Measurements from ENCODE around the gene RNF4.
"Not testable (repeated sequence)": the region's sequence is repeated elsewhere in the genome, so short reads cannot be mapped to it uniquely, and the experiment has no call there.

The RNF4 gene

DNA sequence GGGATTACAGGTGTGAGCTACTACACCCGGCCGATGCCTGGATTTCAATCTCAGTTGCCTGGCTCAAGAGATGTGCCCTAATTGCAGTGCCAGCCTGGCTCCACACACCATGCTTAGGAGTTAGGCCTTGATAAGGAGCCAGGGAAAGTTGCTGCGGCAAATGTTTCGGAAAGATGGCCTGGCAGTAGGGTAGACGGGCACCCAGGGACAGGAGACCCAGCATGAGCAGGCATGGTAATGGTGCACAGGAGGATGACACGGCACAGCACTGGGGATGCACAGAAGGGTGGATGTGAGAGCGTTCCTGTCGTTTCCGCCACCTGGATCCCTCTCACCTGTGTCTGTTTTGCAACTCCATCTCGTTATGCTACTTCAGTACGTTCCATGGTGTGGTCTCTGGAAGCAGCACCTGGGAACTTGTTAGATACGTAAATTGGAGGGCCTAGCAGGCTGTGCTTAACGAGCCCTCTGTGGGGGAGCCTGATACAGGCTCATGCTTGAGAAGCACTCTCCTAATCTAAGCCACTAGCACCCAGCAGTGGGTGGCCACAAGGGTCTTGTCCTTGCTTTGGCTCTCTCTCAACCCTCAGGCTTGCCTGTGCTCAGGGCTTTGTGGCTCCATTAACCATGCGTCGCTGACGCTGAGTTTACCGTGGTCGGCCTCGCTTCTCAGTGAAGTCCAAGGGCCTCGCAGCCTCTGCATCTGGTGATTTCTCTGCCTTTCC, 20.3 kb downstream of the RNF4 start:
- no peak for DNase-seq (ENCODE audit: low spot score)

DNA sequence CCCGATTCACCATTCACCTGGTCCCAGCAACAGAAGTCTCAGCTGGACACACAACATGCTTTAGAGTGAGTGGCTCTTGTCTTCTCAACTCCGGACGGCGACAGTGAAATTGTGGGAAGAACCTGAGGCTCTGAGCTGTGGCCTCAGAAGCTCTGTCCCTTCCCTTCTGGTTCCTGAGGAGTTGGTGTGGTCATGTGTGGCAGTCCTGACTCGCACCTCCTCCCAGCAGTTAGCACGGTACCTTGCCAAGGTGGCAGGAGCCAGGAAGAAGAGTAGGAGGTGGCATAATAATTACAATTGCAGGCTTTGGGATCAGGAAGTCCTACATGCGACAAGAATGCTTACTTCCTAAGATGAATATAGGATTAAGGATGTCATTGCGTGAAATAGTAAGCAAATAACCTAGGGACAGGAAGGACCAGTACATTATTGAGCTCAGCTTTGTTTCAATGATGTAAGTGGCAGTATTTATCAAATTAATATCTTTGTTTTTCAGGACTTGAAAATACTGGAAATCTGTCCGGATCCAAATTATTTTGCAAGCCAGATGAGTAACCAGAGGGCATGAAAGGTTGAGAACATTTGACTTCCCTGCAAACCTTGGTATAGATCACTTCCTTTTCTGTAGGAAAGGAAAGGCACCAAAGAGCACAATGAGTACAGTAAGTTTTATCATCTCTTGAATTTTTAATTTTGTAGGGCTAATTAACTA, 21.1 kb downstream of the RNF4 start:
- DNase-seq (ENCODE audit: low spot score), result no peak

DNA sequence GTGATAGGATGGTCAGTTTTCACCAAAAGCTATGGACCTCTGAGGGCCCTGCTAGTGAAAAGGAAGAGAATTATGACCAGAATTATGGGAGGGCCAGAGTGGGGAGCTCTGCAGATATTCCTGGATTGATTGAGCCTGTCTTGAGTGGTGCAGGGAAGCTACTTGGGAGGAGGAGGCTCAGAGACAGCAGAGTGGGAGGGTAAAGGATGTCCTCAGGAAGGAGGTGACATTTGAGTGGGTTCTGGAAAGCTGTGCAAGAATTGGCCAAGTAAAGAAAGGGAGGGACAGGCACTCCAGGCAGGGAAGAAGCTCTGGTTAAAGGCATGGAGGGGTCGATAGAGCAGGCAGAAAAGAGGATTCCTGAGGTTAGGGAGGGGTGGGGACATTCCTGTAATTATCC, 24.1 kb downstream of the RNF4 start:
- no peak for DNase-seq (ENCODE audit: low spot score)

DNA sequence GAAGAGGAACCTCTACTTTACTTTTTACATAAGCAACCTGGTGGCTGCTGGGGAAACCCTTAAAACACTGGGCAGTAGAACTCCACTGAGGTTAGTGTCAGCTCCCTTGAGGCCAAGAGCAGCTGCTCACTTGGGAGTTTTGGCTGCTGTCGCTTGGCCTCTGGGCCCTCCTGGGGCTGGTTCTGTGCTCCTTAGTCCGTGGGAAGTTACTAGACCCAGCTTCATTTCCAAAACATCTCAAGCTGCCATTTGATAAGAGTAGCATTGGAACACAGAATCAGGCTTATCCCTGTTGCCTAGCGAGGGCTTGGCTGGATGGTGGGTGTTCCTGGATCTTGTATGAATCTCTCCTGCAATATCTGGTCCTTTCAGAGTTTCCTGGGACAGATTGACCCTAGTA, 26.1 kb downstream of the RNF4 start:
- no peak for DNase-seq (ENCODE audit: low spot score)

DNA sequence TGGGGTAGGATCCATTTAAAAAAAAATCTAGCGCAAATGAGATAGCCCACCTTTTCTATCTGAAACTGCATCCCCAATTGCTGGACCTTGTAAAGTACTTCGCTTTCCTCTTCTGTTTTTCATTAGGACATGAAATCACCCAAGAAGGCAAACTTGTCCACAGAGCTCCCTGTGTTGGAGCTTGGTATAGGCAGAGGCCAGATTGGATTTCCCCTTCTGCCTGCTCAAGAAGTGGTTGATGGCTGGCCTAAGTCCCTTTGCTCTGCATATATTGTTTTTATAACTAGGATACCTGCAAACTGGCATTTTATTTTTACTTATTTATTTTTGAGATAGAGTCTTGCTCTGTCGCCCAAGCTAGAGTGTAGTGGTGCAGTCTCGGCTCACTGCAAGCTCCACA, 28.4 kb downstream of the RNF4 start:
- no peak for DNase-seq (ENCODE audit: low spot score)

DNA sequence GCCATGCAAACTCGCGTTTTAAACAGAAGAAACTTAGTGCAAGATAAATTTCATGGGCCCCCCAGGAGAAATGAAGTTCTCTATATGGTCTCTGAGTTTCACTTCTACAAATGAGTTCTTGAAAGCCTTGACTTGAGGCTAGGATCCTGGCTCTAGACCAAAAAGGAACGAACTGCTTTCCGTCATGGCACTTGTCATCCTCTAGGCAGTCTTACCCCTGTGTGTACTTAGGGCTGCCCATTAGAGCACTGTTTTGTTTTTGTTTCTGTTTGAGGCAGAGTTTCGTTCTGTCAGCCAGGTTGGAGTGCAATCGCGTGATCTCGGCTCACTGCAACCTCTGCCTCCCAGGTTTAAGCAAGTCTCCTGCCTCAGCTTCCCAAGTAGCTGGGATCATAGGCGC, 29.0 kb downstream of the RNF4 start:
- no peak for DNase-seq (ENCODE audit: low spot score)

DNA sequence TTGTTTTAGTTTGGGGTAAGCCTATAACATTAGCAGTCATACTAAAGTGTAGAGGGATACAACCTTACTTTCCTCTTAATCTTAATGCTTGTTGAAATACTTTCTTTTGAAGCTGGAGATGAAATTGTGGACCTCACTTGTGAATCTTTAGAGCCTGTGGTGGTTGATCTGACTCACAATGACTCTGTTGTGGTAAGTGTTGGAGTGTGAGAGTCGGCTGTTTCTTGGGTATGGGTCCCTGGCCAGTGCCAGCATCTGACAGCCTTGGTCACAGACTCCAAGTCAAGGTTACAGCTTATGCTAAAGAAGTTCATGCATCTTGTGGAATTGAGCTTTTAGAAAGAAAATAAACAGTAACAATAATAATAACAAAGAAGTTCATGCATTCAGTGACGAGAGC, 31.6 kb downstream of the RNF4 start:
- DNase-seq (ENCODE audit: low spot score), result no peak

DNA sequence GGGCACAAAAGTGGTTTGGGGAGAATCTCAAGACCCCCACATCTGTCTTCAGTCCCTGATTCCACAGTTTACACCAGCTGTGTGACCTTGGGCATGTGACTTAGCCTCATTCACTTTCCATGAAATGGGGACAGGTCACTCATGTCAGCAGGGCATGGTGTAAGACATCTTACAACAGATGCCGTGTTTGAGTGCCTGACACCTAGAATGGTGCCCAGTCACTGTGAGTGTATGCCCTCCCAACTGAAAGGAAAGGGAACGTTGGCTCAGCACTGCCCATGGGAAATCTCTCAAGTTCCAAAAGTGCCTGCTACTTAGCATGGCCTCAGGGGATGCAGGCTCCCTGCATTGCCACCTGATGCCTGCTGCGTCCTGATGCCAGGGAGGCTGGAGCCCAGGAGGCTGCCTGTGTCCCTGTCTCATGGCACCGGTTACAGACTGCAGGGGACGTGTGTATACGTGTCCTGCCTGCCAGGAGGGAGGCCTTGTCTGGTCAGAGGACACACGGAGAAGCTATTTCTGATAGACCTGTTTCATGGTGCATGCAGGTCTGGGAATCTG, 32.2 kb downstream of the RNF4 start:
- no peak for DNase-seq (ENCODE audit: low spot score)

DNA sequence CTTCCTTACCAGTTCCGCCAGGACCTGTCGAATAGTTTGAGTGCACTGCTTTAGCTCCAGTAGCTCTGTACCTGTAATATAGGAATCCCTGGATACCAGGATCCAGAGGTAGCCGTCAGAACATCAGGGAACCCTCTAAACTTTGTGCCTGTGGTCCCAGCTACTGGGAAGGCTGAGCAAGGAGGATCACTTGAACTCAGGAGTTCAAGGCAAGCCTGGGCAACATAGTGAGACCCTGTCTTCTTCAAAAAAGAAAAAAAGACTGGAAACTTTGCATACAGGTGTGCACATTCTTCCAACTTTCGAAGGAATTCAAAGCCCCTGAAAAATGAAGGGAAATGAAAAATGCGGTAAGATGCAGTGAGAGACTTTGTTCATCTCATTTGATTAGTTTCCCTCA, 34.9 kb downstream of the RNF4 start:
- no peak for DNase-seq (ENCODE audit: low spot score)

DNA sequence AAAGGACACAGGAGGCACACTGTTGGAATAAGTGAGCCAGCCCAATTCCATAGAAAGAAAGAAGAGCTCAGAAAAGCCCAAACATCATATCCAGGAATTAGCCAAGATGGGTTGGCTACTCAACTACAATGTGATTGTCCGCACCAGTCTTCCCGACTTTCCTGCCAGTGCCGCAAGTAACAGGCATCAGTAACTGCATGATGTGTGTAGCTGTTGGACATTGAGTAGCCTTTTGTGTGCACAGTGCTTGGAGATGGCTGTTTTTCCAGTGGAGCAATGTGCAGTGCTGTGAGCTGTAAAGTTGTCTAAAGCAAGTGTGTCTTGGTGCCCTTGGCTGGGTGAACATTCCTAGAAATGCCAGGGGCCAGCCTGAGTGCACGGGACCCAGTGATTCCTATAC, 38.4 kb downstream of the RNF4 start:
- DNase-seq (ENCODE audit: low spot score), result no peak

DNA sequence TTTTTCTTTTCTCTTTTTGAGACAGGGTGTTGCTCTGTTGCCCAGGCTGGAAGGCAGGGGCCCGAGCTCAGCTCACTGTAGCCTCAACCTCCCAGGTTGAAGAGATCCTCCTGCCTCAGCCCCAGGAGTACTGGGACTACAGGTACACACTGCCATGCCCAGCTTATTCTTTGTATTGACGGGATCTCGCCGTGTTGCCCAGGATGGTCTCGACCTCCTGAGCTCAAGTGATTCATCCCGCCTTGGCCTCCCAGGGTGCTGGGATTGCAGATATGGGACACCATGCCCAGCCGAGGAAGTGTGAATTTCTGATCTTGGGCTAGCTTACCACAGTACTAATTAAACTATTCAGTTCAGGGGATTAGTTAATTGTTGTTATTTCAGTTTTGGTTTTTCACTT, 38.9 kb downstream of the RNF4 start:
- no peak for DNase-seq (ENCODE audit: low spot score)

DNA sequence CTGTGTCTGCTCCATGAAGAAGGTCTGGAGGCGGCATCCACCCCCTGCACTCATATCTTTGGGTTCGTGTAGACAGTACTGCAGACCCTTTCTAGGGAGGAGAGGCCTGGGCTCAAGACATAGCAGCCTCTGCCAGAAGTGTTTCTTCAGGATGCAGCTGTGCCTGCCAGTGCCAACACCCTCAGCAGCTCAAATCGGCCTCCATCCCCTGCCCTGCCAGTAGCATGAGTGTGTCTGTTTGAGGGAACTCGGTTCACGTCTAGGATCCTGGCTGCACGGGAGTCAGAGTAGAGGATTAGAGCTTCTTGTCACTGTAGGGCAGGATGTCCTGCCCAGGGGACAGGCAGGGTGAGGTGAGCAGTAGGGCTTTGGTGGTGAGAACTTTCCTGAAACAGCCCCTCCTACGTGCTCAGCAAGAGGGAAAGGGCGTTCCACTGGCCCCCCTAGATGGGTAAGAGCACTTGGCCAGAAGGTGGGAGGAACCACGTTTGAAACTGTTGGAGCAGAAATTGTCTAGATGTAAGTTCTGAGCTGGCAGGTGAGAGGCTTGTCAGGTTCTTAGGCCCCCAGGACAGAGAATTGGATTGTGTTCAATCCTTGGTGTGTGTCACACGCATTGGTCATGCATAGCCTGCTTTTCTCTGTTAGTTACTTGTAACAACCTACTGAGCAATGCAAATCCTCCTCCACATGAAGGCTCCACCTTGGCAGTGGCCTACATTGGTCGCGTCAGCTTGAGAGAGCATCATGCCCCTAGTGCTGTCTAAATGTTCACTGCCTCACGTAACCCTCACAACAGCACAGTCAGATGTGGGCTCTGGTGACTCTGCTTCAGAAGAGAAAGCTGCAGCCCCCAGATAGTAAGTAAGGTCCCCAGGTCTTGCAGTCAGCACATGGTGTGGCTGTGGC, 41.7 kb downstream of the RNF4 start:
- no peak for DNase-seq (ENCODE audit: low spot score)

DNA sequence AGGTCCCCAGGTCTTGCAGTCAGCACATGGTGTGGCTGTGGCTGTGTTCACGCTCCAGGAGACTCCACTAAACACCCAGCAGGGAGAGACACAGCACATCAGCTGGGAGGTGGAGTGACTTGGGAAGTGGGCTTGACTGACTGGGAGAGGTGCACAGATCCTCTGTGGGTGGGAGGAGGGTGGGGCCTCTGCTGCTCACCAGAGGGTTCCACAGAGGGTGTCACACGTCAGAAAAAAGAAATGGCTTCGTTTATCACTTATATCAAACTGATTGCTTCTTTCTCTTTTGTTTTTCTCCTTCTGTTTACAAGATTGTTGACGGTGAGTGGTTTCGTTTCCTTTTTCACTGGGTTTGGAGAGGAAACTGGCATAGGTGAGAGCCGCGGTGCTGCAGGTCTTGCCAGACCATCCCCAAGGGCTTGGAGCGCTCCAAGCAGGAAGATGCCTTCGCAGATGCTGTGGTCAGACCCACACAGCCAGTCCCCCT, 42.8 kb downstream of the RNF4 start:
- no peak for DNase-seq (ENCODE audit: low spot score)

DNA sequence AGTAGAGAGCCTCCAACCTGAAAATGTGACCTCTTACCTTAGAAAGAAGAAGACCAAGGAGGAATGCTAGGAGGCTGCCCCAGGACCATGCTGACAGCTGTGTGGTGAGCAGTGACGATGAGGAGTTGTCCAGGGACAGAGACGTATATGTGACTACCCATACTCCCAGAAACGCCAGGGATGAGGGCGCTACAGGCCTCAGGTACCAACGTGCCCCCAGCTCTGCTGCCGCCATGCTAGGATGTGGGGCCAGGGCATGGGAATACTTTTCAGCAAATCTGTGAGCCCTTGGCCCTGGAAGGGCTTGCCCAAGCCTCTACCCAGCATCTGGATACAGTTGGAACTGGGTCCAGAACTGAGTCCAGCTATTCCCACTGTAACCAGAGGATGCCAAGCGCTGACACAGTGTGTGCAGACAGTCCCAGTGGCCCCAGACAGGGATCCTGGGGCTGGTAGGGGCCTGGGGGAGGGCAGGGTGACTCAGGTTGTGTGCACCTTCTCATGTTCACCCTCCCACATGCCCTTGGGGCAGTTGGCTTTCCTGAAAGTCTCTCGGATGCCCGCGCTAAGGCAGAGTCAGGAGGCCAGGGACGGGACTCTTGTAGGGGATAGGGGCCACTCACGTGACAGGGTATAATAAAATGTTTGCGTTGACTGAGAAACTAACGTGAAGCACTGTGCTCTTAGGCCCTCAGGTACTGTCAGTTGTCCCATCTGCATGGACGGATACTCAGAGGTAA, 43.7 kb downstream of the RNF4 start:
- no peak for DNase-seq (ENCODE audit: low spot score)

DNA sequence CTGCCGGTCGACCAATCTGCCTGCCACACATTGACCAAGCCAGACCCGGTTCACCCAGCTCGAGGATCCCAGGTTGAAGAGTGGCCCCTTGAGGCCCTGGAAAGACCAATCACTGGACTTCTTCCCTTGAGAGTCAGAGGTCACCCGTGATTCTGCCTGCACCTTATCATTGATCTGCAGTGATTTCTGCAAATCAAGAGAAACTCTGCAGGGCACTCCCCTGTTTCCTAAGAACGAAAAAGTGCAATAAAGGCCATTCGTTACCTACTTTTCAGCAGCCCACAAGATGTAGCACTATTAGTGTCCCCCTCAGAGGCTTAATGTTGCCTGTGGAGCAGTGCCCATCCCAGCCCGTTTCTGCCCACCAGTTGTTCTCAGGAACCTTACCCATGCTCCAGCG, 45.3 kb downstream of the RNF4 start:
- DNase-seq (ENCODE audit: low spot score), result not testable (repeated sequence)

DNA sequence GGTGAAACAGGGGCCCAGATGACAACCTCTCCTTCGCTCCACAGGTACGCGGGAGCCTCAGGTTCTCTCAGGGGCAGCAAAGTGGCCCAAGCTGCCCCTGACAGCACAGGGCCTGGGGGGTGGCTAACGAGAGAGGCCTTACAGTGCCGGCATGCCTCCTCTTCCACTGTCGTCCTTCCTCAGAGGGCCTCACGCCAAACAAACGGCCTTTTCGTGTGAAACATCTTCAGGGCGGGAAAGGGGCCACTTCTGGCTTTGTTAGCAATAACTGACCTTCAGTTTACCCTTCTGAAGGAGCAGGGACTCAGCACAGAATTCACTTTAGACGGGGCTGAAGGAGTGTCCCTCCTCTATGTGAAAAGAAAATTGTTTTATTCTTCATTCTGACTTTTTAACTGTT, 46.0 kb downstream of the RNF4 start:
- DNase-seq (ENCODE audit: low spot score), result not testable (repeated sequence)

DNA sequence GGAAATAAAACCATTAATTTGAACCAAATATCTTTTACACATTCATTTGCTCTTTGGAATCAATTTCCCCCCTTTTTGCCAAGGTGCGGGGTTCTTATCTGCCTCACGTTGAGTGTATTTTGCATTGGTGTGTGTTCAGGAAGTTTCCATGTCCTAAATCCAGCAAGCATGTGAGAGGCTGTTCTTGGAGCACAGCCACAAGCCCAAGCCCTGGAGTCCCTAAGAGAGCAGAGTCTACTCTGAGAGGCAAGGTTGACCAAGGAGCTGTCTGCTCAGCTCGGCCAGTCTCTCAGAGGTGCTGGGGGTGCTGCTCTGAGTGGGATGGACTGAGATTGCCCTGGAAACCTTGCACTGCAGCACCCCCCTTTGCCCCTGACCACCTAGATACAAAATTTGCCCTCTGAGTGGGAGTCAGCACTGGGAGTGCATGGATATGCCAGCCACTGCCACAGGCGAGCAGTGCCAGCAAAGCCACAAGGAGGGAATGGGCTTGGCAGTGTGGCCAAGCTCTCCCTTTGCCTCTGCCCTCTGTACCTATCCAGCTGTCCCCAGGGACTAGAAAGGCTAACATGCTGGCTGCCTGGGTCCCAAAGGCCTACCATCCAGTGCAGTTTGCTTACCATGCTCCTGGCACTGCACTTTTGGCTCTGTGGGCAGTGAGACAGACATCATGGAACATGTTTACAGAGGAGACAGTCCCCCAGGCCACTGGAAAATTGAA, 47.1 kb downstream of the RNF4 start:
- DNase-seq (ENCODE audit: low spot score), result no peak

DNA sequence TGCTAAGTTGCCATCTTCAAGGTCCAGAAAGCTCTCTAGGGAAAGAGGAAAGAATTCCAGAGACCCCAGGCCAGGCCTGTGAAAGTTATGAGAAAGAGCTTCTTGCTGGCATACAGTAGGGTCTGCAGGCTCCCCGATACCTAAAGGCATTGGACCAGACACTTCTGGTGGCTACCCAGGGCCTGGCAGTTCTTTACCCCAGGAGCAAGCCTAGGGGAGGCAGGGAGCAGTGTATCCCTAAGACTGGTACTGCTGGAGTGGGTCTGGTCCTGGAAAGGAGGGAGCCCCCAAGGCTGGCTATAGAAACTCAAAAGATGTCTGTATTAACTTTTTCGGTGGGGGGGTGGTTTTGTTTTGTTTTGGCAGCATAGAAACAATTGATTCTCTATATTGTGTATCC, 47.7 kb downstream of the RNF4 start:
- DNase-seq (ENCODE audit: low spot score), result no peak

DNA sequence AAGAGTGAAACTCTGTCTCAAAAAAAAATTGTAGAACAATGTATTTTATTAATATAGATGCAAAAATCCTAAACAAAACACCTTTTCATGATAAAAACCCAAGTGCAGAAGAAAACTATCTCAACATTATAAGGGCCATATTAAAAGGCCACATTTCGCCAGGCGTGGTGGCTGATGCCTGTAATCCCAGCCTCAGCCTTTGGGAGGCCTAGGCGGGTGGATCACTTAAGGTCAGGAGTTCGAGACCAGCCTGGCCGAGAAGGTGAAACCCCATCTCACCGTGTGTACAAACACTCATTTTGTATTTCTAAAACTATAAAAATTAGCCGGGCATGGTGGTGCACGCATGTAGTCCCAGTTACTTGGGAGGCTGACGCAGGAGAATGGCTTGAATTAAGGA, 57.7 kb downstream of the RNF4 start:
- no peak for DNase-seq (ENCODE audit: low spot score)

DNA sequence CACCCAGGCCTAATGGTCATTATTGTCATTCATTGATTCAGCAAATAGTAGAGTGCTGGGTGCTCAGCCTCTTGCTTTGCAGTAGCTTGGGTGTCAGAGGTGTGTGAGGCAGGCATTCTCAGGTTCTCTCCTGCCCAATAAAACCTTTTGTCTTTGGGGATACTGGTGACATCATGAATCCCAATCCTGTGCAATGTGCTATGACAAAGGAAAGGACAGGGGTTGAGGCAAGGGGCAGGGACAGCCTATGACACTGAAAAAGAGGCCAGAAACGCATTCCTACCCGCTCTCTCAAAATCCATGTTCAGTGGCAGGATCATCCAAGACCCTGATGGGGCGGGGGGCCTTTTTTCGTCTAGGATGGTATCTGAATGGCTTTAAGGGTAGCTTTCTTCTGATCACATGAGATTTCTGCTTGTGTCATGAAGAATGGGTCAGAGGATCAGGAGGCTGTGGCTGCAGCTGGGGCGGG, 66.0 kb downstream of the RNF4 start:
- peak; percentile 14 for DNase-seq (ENCODE audit: low spot score)
